GM23338 (cell line): ENCODE results near the gene CDH4. TPM values are rescaled to one million over a fixed set of nuclear protein-coding genes. Genes with fewer than 3 reads are reported as not detected.

Source experiments
- ATAC-seq: fragments of 200-7000 bp; cut with Tn5 transposase; 3 replicates; pipeline ENCODE4 v1.9.1; 2020
- DNase-seq: peaks from one replicate; pipeline ENCODE4 v3.0.0-alpha.2; 2015; ENCODE audit warnings: low spot score
- H2AFZ ChIP-seq: fragments of 200-600 bp; sonication (generic); 2 replicates; pipeline ENCODE4 v1.8.0; 2016; ENCODE audit warnings: antibody characterized with exemption, mild to moderate bottlenecking, moderate library complexity
- H3F3A ChIP-seq: fragments of 200-600 bp; sonication (generic); replicated peaks from 2 replicates; pipeline ENCODE4 v1.8.0; 2017; ENCODE audit warnings: antibody characterized with exemption, mixed run types, low read depth
- H3K27ac ChIP-seq: fragments of 200-600 bp; sonication (generic); 2 replicates; pipeline ENCODE4 v1.6.1; 2016; ENCODE audit warnings: low read depth
- H3K27me3 ChIP-seq: fragments of 200-600 bp; sonication (generic); 2 replicates; pipeline ENCODE4 v1.8.0; 2016; ENCODE audit warnings: mild to moderate bottlenecking, mixed run types, moderate library complexity; ENCODE audit not compliant: insufficient read depth
- H3K36me3 ChIP-seq: fragments of 200-600 bp; sonication (generic); 2 replicates; pipeline ENCODE4 v1.8.0; 2016; ENCODE audit warnings: mild to moderate bottlenecking; ENCODE audit not compliant: insufficient read depth
- H3K4me1 ChIP-seq: fragments of 200-600 bp; sonication (generic); 2 replicates; pipeline ENCODE4 v1.8.0; 2016; ENCODE audit warnings: mild to moderate bottlenecking, moderate library complexity; ENCODE audit not compliant: insufficient read depth
- H3K4me2 ChIP-seq: fragments of 200-600 bp; sonication (generic); 2 replicates; pipeline ENCODE4 v1.7.1; 2017; ENCODE audit warnings: mixed run types
- H3K4me3 ChIP-seq: fragments of 200-600 bp; sonication (generic); 2 replicates; pipeline ENCODE4 v1.6.1; 2016; ENCODE audit warnings: mixed run types
- H3K79me2 ChIP-seq: fragments of 200-600 bp; sonication (generic); replicated peaks from 2 replicates; pipeline ENCODE4 v1.8.0; 2017; ENCODE audit warnings: mild to moderate bottlenecking; ENCODE audit not compliant: insufficient read depth
- H3K9me2 ChIP-seq: fragments of 200-600 bp; sonication (generic); 2 replicates; pipeline ENCODE4 v1.8.0; 2017; ENCODE audit not compliant: insufficient read depth
- H4K20me1 ChIP-seq: fragments of 200-600 bp; sonication (generic); replicated peaks from 2 replicates; pipeline ENCODE4 v1.8.0; 2017; ENCODE audit warnings: mild to moderate bottlenecking; ENCODE audit not compliant: insufficient read depth
- H3K27ac Mint-ChIP-seq: 2 replicates; pipeline ENCODE4 v1.8.0; 2020; ENCODE audit warnings: inconsistent platforms, mild to moderate bottlenecking, moderate library complexity, mixed read lengths
- H3K27me3 Mint-ChIP-seq: 3 replicates; pipeline ENCODE4 v1.8.0; 2022; ENCODE audit warnings: low read depth, mild to moderate bottlenecking, moderate library complexity, mixed read lengths, inconsistent platforms; ENCODE audit not compliant: insufficient read depth, poor library complexity
- H3K36me3 Mint-ChIP-seq: 3 replicates; pipeline ENCODE4 v1.8.0; 2021; ENCODE audit warnings: low read depth, mild to moderate bottlenecking, inconsistent platforms, moderate library complexity, mixed read lengths
- H3K4me1 Mint-ChIP-seq: 3 replicates; pipeline ENCODE4 v1.8.0; 2020; ENCODE audit warnings: mild to moderate bottlenecking, inconsistent platforms, mixed read lengths
- H3K4me3 Mint-ChIP-seq: 3 replicates; pipeline ENCODE4 v1.8.0; 2021; ENCODE audit warnings: moderate library complexity, mild to moderate bottlenecking, inconsistent platforms, mixed read lengths
- H3K9me3 Mint-ChIP-seq: 3 replicates; pipeline ENCODE4 v1.8.0; 2020; ENCODE audit warnings: moderate library complexity, mild to moderate bottlenecking, inconsistent platforms, mixed read lengths
- CREB1 ChIP-seq: fragments of 250-450 bp; sonication (Bioruptor Pico); IDR thresholded peaks from 2 replicates; pipeline ENCODE4 v1.5.0; 2020; ENCODE audit warnings: low read depth, mild to moderate bottlenecking, moderate library complexity
- CTCF ChIP-seq, 2 experiments: fragments of 200-600 bp in 1 of 2; sonication (generic) in 1 of 2; conservative IDR thresholded peaks; 2 replicates each; pipeline versions ENCODE4 v1.5.1 to v1.6.1; 2016 to 2017; ENCODE audit warnings: antibody characterized with exemption in 2 of 2, low read depth in 2 of 2, mild to moderate bottlenecking in 2 of 2, moderate library complexity in 1 of 2
- ETS1 ChIP-seq: IDR thresholded peaks from 2 replicates; pipeline ENCODE4 v1.6.1; 2016; ENCODE audit warnings: antibody characterized with exemption
- EZH2 ChIP-seq: fragments of 200-600 bp; sonication (generic); IDR thresholded peaks from one replicate; pipeline ENCODE4 v1.8.0; 2017; ENCODE audit warnings: antibody characterized with exemption, mild to moderate bottlenecking, low read depth; ENCODE audit not compliant: unreplicated experiment
- EZH2phosphoT487 ChIP-seq: fragments of 200-600 bp; sonication (generic); IDR thresholded peaks from one replicate; pipeline ENCODE4 v1.8.1; 2018; ENCODE audit warnings: antibody characterized with exemption; ENCODE audit not compliant: unreplicated experiment
- JUNB ChIP-seq: IDR thresholded peaks from one replicate; pipeline ENCODE4 v1.6.1; 2016; ENCODE audit warnings: antibody characterized with exemption; ENCODE audit not compliant: unreplicated experiment
- NANOG ChIP-seq: IDR thresholded peaks from 2 replicates; pipeline ENCODE4 v1.6.1; 2016; ENCODE audit warnings: antibody characterized with exemption, borderline replicate concordance
- POLR2AphosphoS5 ChIP-seq: IDR thresholded peaks from 2 replicates; pipeline ENCODE4 v1.6.1; 2016; ENCODE audit warnings: antibody characterized with exemption, low read depth
- REST ChIP-seq: IDR thresholded peaks from one replicate; pipeline ENCODE4 v1.6.1; 2018; ENCODE audit warnings: antibody characterized with exemption; ENCODE audit not compliant: unreplicated experiment
- STAT1 ChIP-seq: IDR thresholded peaks from one replicate; pipeline ENCODE4 v1.6.1; 2016; ENCODE audit warnings: antibody characterized with exemption; ENCODE audit not compliant: unreplicated experiment
- ZNF114 ChIP-seq: fragments of 250-450 bp; sonication (Bioruptor Pico); IDR thresholded peaks from 2 replicates; pipeline ENCODE4 v1.5.0; 2020; ENCODE audit warnings: mild to moderate bottlenecking, moderate library complexity
- ZNF331 ChIP-seq: fragments of 250-450 bp; sonication (Bioruptor Pico); IDR thresholded peaks from 2 replicates; pipeline ENCODE4 v1.5.0; 2020; ENCODE audit warnings: low read depth, mild to moderate bottlenecking, moderate library complexity
- ZNF462 ChIP-seq: fragments of 250-450 bp; sonication (Bioruptor Pico); IDR thresholded peaks from 2 replicates; pipeline ENCODE4 v1.5.0; 2020; ENCODE audit warnings: mild to moderate bottlenecking, moderate library complexity
- polyA plus RNA-seq: library from polyadenylated mRNA; unstranded; fragments of >200 nt; fragmentation: Nextera tagmentation; extraction: Ambion mirVana; gene quantifications from 2 replicates; pipeline ENCODE4 v1.2.1, GENCODE V29; 2016
- total RNA-seq: library from RNA; depleted of rRNA; stranded (reverse); fragments of >200 nt; shearing (Covaris generic); gene quantifications from 2 replicates; pipeline ENCODE4 v1.2.3, GENCODE V29; 2014

The CDH4 gene
- total and polyA plus RNA-seq, 2 experiments from 2014 or later, result 1.2 to 4.2 TPM

- H3K9me3 Mint-ChIP-seq, result peaks cover 24% of the 10 kb centered on the region
- no peaks in the 10 kb centered on the region for H3K79me2 ChIP-seq
- ATAC-seq (no peak), DNase-seq (no peak)
- H3K4me3 Mint-ChIP-seq, result no peak overlapping the region
- no peaks in the 10 kb centered on the region for H3K36me3 Mint-ChIP-seq
- H3F3A ChIP-seq, result no peaks in the 10 kb centered on the region
- no peak overlapping the region for H2AFZ ChIP-seq
- H3K4me1 Mint-ChIP-seq, result no peaks in the 10 kb centered on the region; the same call in 2 of the 3 replicates
- no peaks in the 10 kb centered on the region for H3K27me3 ChIP-seq
- H3K4me3 ChIP-seq, result no peak overlapping the region
- peaks cover 15% of the 10 kb centered on the region for H3K27me3 Mint-ChIP-seq
- H3K4me1 ChIP-seq, result no peaks in the 10 kb centered on the region
- no peaks in the 10 kb centered on the region for H4K20me1 ChIP-seq
- no peak overlapping the region for H3K27ac Mint-ChIP-seq
- H3K9me2 ChIP-seq, result no peaks in the 10 kb centered on the region
- H3K4me2 ChIP-seq, result no peak overlapping the region
- TF ChIP-seq ZNF114 (CRISPR knock-in tag), result no peak
- TF ChIP-seq EZH2, result no peak
- no peak for TF ChIP-seq EZH2phosphoT487
- TF ChIP-seq CTCF (conservative IDR thresholded peaks at IDR 0.05; ENCODE audit: low read depth in 2 of 2), result no peak
- no peak for TF ChIP-seq NANOG
- TF ChIP-seq ETS1, result no peak
- TF ChIP-seq REST, result no peak
- TF ChIP-seq ZNF331 (CRISPR knock-in tag), result no peak
- TF ChIP-seq POLR2AphosphoS5, result no peak
- no peak for TF ChIP-seq CREB1
- TF ChIP-seq STAT1, result no peak
- no peak for TF ChIP-seq JUNB
- no peak for TF ChIP-seq ZNF462
- no peak overlapping the region for H3K27ac ChIP-seq
- no peaks in the 10 kb centered on the region for H3K36me3 ChIP-seq
These were observed 639.4 kb downstream of the CDH4 start for GRCh38 chr20:61891476-61891875.
